BLaER1 treated with 17β-estradiol and CSF1 and Interleukin-3, amounts not matched to agents 10 nM and 100 nM (cell line): Measurements from ENCODE around the gene DAB1.
"Not testable (repeated sequence)": the region's sequence is repeated elsewhere in the genome, so short reads cannot be mapped to it uniquely, and the experiment has no call there.

Source experiments
- H3K27ac ChIP-seq, 11 experiments: shearing (Covaris generic); formaldehyde crosslinking; 2 replicates each; pipeline ENCODE4 v1.8.1; 2022
- H3K27me3 ChIP-seq, 11 experiments: shearing (Covaris generic); formaldehyde crosslinking; 2 replicates each; pipeline ENCODE4 v1.8.1; 2022
- H3K36me3 ChIP-seq, 11 experiments: shearing (Covaris generic); formaldehyde crosslinking; 2 replicates each; pipeline ENCODE4 v1.8.1; 2022
- H3K4me1 ChIP-seq, 10 experiments: shearing (Covaris generic); formaldehyde crosslinking; 2 replicates each; pipeline ENCODE4 v1.8.1; 2022
- H3K4me2 ChIP-seq, 11 experiments: shearing (Covaris generic); formaldehyde crosslinking; 2 replicates each; pipeline ENCODE4 v1.8.1; 2022
- H3K4me3 ChIP-seq, 10 experiments: shearing (Covaris generic); formaldehyde crosslinking; 2 replicates each; pipeline ENCODE4 v1.8.1; 2022
- H3K9ac ChIP-seq, 11 experiments: shearing (Covaris generic); formaldehyde crosslinking; 2 replicates each; pipeline ENCODE4 v1.8.1; 2022
- H3K9me3 ChIP-seq, 11 experiments: shearing (Covaris generic); formaldehyde crosslinking; replicated peaks in 1 of 11; 2 replicates each; pipeline ENCODE4 v1.8.1; 2022
- H4K20me1 ChIP-seq, 11 experiments: shearing (Covaris generic); formaldehyde crosslinking; 2 replicates each; pipeline ENCODE4 v1.8.1; 2022
- Cebpa-rat ChIP-seq, 11 experiments: shearing (Covaris generic); IDR thresholded peaks; 2 replicates each; pipeline ENCODE4 v1.8.1; 2022

The DAB1 gene

DNA sequence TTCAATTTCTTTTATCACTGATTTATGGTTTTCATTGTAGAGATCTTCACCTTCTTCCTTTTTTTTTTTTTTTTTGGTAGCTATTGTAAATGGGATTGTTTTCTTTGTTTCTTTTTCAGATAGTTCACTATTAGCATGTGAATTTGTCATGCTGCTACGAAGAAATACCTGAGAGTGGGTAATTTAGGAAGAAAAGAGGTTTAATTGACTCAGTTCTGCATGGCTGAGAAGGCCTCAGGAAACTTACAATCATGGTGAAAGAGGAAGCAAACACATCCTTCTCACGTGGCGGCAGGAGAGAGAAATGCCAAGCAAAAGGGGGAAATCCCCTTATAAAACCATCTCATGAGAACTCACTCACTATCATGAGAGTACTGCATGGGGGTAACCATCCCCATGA lies 66.4 kb downstream of the DAB1 start:
- H3K4me1 ChIP-seq, result peaks cover 0 to 13% (median 4%) of the 10 kb centered on the region in 10 experiments; a peak in 7 of 20 replicates
- no peak for TF ChIP-seq Cebpa-rat (IDR thresholded peaks at IDR 0.05)
- no peaks in the 10 kb centered on the region for H4K20me1 ChIP-seq
- no peak overlapping the region for H3K4me3 ChIP-seq
- H3K9ac ChIP-seq, result no peak overlapping the region
- peaks cover 12 to 27% (median 25%) of the 10 kb centered on the region in 11 experiments for H3K9me3 ChIP-seq
- H3K4me2 ChIP-seq, result peak overlapping the region in 4 of 11 experiments; percentile 5 to 39 (median 16); a peak in 2 of 22 replicates
- H3K27me3 ChIP-seq, result no peaks in the 10 kb centered on the region
- 0 out of 22 replicates have a peak overlapping the region, but pooled peaks of 2 of the 11 experiments have one; percentile 21 to 39 for H3K27ac ChIP-seq
- no peaks in the 10 kb centered on the region; a peak in 1 of 22 replicates for H3K36me3 ChIP-seq

GRCh38 chr1:57353654-57354053 lies 70.2 kb downstream of the DAB1 start:
- Histone ChIP-seq H3K4me2 (no peak overlapping the region), H3K4me1 (peaks cover 0 to 13% (median 4%) of the 10 kb centered on the region in 10 experiments; a peak in 7 of 20 replicates), H3K36me3 (no peaks in the 10 kb centered on the region), H3K9ac (no peak overlapping the region), H3K27me3 (no peaks in the 10 kb centered on the region), H3K27ac (no peak overlapping the region), H4K20me1 (no peaks in the 10 kb centered on the region), H3K4me3 (no peak overlapping the region), H3K9me3 (peaks cover 8 to 22% (median 13%) of the 10 kb centered on the region in 11 experiments)
- no peak for TF ChIP-seq Cebpa-rat (IDR thresholded peaks at IDR 0.05)

DNA sequence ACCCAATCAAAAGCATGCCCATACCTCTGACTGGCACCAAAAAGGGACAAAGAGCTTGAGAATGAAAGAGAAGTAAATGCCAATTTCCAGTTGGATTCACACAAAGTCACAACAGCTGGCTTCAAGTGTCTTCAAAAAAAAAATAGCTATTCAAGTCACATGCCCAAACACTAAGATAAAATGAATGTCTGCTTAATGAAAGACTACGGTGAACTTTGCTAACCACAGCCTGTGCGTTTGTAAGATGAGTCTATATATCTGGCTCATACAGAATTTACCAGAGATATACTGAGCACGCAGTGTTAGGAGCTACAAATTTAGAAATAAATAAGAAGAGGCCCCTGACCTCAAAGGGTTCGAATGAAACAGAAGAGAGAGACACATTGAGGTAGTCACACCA lies 73.2 kb downstream of the DAB1 start:
- TF ChIP-seq Cebpa-rat (IDR thresholded peaks at IDR 0.05), result no peak
- Histone ChIP-seq H3K4me2 (no peak overlapping the region), H3K36me3 (no peaks in the 10 kb centered on the region), H3K27ac (no peak overlapping the region), H3K27me3 (no peaks in the 10 kb centered on the region), H3K9ac (no peak overlapping the region), H3K4me1 (no peaks in the 10 kb centered on the region), H4K20me1 (no peaks in the 10 kb centered on the region), H3K9me3 (no peaks in the 10 kb centered on the region), H3K4me3 (no peak overlapping the region)

DNA sequence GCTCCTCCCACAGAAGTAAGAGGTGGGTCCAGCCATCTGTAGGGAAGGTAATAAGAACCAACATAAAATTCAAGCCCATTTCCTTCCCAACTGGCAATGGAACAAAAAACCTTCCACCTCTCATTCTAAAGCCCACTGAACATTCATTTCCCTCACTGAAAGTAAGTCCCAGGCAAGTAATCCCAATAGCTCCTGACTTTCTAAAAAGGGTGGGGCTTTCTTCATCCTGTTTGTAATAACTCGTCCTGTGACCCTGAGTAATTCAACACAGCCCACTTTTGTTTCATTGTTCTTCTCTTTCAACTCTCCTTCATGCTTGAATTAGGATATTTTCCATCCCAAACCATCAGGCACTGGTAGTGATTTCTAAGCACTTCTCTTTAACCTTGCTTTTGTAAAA lies 74.9 kb downstream of the DAB1 start:
- no peak for TF ChIP-seq Cebpa-rat (IDR thresholded peaks at IDR 0.05)
- H3K4me2 ChIP-seq, result no peak overlapping the region
- no peaks in the 10 kb centered on the region for H4K20me1 ChIP-seq
- no peaks in the 10 kb centered on the region for H3K27me3 ChIP-seq
- no peaks in the 10 kb centered on the region for H3K36me3 ChIP-seq
- no peak overlapping the region for H3K4me3 ChIP-seq
- no peak overlapping the region for H3K27ac ChIP-seq
- no peaks in the 10 kb centered on the region for H3K9me3 ChIP-seq
- no peak overlapping the region for H3K9ac ChIP-seq
- no peaks in the 10 kb centered on the region for H3K4me1 ChIP-seq

DNA sequence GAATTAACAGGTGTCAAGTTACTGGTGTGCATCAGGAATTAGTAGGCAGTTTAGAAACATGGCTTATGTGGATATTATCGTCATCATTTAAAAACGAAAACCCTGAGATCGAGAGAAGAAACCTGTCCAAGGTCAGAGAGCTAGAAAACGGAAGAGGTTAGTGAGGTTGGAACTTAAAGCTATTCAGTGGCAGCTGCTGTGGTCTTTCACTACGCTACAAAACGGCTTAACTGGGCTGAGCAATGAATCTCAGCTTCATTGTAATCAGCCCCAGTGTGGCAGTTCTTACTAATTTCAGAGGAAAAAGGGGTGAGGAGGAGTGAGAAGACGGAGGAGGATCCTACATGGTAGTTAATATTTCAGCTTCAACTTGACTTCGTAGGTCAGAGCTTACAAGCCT lies 77.9 kb downstream of the DAB1 start:
- TF ChIP-seq Cebpa-rat (IDR thresholded peaks at IDR 0.05), result no peak
- Histone ChIP-seq H3K27ac (no peak overlapping the region), H3K4me3 (no peak overlapping the region), H3K4me2 (no peak overlapping the region), H4K20me1 (no peaks in the 10 kb centered on the region), H3K9ac (no peak overlapping the region), H3K36me3 (no peaks in the 10 kb centered on the region), H3K9me3 (no peaks in the 10 kb centered on the region), H3K4me1 (no peaks in the 10 kb centered on the region), H3K27me3 (no peaks in the 10 kb centered on the region)

DNA sequence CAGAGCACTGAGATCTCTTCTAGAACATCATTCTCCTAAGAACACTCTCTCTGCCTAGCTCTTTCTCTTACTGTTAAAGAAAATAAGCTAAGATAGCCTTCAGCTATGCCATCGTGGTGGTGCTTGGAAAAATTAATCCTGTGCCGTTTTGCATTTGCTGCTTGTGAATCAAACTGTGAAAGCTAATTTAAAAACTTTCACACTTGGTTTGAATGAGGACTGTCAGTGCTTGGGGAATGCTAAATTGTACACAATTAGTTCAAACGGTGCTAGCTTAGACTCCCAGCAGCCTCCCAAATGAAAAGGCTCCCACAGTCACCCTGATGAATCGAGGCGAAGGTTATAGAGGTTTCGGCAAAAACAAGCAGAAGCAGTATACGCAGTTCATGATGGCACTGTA lies 79.6 kb downstream of the DAB1 start:
- Histone ChIP-seq H3K36me3 (no peaks in the 10 kb centered on the region), H4K20me1 (no peaks in the 10 kb centered on the region), H3K27me3 (no peaks in the 10 kb centered on the region), H3K4me3 (no peak overlapping the region), H3K9ac (no peak overlapping the region), H3K27ac (no peak overlapping the region), H3K9me3 (no peaks in the 10 kb centered on the region), H3K4me2 (no peak overlapping the region), H3K4me1 (no peaks in the 10 kb centered on the region)
- no peak for TF ChIP-seq Cebpa-rat (IDR thresholded peaks at IDR 0.05)

DNA sequence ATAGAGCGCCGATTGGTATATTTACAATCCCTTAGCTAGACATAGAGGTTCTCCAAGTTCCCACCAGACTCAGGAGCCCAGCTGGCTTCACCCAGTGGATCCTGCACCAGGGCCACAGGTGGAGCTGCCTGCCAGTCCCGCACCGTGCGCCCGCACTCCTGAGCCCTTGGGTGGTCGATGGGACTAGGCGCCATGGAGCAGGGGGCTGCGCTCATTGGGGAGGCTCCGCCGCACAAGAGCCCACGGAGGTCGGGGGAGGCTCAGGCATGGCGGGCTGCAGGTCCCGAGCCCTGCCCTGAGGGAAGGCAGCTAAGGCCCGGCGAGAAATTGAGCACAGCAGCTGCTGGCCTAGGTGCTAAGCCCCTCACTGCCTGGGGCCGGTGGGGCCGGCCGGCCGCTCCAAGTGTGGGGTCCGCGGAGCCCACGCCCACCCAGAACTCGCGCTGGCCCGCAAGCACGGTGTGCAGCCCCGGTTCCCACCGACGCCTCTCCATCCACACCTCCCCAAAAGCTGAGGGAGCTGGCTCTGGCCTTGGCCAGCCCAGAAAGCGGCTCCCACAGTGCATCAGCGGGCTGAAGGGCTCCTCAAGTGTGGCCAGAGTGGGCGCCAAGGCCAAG lies 80.5 kb downstream of the DAB1 start:
- not testable (repeated sequence) for H3K27me3 ChIP-seq, H3K9ac ChIP-seq, H3K4me1 ChIP-seq, H3K36me3 ChIP-seq, H3K4me3 ChIP-seq, H4K20me1 ChIP-seq, H3K4me2 ChIP-seq, H3K9me3 ChIP-seq, H3K27ac ChIP-seq

- H3K27ac ChIP-seq, result no peak overlapping the region
- H3K27me3 ChIP-seq, result no peaks in the 10 kb centered on the region
- no peaks in the 10 kb centered on the region for H3K4me1 ChIP-seq
- H3K36me3 ChIP-seq, result no peaks in the 10 kb centered on the region
- H3K4me3 ChIP-seq, result no peak overlapping the region
- H3K9me3 ChIP-seq, result no peaks in the 10 kb centered on the region
- no peak for TF ChIP-seq Cebpa-rat (IDR thresholded peaks at IDR 0.05)
- H4K20me1 ChIP-seq, result no peaks in the 10 kb centered on the region
- H3K9ac ChIP-seq, result no peak overlapping the region
- no peak overlapping the region for H3K4me2 ChIP-seq
Observed at GRCh38 chr1:57341721-57342120, 82.1 kb downstream of the DAB1 start.

- no peak overlapping the region for H3K4me2 ChIP-seq
- no peaks in the 10 kb centered on the region for H3K9me3 ChIP-seq
- no peak overlapping the region for H3K27ac ChIP-seq
- no peak overlapping the region for H3K9ac ChIP-seq
- H3K27me3 ChIP-seq, result no peaks in the 10 kb centered on the region
- no peak for TF ChIP-seq Cebpa-rat (IDR thresholded peaks at IDR 0.05)
- H3K4me1 ChIP-seq, result no peaks in the 10 kb centered on the region
- H3K36me3 ChIP-seq, result no peaks in the 10 kb centered on the region
- no peaks in the 10 kb centered on the region for H4K20me1 ChIP-seq
- no peak overlapping the region for H3K4me3 ChIP-seq
Observed at GRCh38 chr1:57340334-57341070, 83.4 kb downstream of the DAB1 start.

GRCh38 chr1:57337623-57338022 lies 86.2 kb downstream of the DAB1 start:
- Histone ChIP-seq H3K27ac (no peak overlapping the region), H3K4me1 (no peaks in the 10 kb centered on the region), H3K4me3 (no peak overlapping the region), H3K9me3 (no peaks in the 10 kb centered on the region), H3K4me2 (no peak overlapping the region), H3K9ac (no peak overlapping the region), H4K20me1 (no peaks in the 10 kb centered on the region), H3K27me3 (no peaks in the 10 kb centered on the region), H3K36me3 (no peaks in the 10 kb centered on the region)
- TF ChIP-seq Cebpa-rat (IDR thresholded peaks at IDR 0.05), result no peak
